GM12873 (cell line): ENCODE data around the gene EPS15.

Experiments used
- CTCF ChIP-seq: IDR thresholded peaks from 2 replicates; pipeline ENCODE4 v1.5.1; 2012; ENCODE audit warnings: low read depth, mild to moderate bottlenecking, moderate library complexity, low read length, control low read depth; ENCODE audit not compliant: insufficient read depth; ENCODE audit errors: missing control alignments

EPS15 gene

GRCh38 chr1:51416910-51417309 is 102.2 kb downstream of the EPS15 start:
- TF ChIP-seq CTCF: no peak

GRCh38 chr1:51415963-51416362 is 103.1 kb downstream of the EPS15 start:
- no peak for TF ChIP-seq CTCF

GRCh38 chr1:51414811-51415210 is 104.3 kb downstream of the EPS15 start:
- TF ChIP-seq CTCF: no peak

- no peak for TF ChIP-seq CTCF
These were observed 108.3 kb downstream of the EPS15 start for GRCh38 chr1:51410568-51411460.

GRCh38 chr1:51392241-51392640 is 126.8 kb downstream of the EPS15 start:
- TF ChIP-seq CTCF: no peak

GRCh38 chr1:51385776-51386175 is 133.3 kb downstream of the EPS15 start:
- TF ChIP-seq CTCF: no peak

- no peak for TF ChIP-seq CTCF
These were observed 137.1 kb downstream of the EPS15 start for GRCh38 chr1:51381964-51382363.
